Fibroblast of mammary gland (primary cell): Measurements from ENCODE around the gene MAPT.

Experiments
- DNase-seq: peaks from one replicate; pipeline ENCODE4 v3.0.0-alpha.2; 2010; ENCODE audit warnings: low read depth
- H3K4me3 ChIP-seq: 2 replicates; pipeline ENCODE4 v1.5.1; 2011; ENCODE audit warnings: low read depth, mild to moderate bottlenecking, low read length, moderate library complexity; ENCODE audit not compliant: control insufficient read depth
- TF ChIP-seq, protein P1 (sequence below): conservative IDR thresholded peaks from 2 replicates; pipeline ENCODE4 v1.5.1; 2011; ENCODE audit warnings: low read depth, low read length, inconsistent platforms; ENCODE audit not compliant: control insufficient read depth, insufficient read depth

The MAPT gene

DNA sequence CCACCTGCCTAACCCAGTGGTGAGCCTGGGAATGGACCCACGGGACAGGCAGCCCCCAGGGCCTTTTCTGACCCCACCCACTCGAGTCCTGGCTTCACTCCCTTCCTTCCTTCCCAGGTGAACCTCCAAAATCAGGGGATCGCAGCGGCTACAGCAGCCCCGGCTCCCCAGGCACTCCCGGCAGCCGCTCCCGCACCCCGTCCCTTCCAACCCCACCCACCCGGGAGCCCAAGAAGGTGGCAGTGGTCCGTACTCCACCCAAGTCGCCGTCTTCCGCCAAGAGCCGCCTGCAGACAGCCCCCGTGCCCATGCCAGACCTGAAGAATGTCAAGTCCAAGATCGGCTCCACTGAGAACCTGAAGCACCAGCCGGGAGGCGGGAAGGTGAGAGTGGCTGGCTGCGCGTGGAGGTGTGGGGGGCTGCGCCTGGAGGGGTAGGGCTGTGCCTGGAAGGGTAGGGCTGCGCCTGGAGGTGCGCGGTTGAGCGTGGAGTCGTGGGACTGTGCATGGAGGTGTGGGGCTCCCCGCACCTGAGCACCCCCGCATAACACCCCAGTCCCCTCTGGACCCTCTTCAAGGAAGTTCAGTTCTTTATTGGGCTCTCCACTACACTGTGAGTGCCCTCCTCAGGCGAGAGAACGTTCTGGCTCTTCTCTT is 102.1 kb downstream of the MAPT start:
- no peak overlapping the region for H3K4me3 ChIP-seq
- TF ChIP-seq, protein P1, sequence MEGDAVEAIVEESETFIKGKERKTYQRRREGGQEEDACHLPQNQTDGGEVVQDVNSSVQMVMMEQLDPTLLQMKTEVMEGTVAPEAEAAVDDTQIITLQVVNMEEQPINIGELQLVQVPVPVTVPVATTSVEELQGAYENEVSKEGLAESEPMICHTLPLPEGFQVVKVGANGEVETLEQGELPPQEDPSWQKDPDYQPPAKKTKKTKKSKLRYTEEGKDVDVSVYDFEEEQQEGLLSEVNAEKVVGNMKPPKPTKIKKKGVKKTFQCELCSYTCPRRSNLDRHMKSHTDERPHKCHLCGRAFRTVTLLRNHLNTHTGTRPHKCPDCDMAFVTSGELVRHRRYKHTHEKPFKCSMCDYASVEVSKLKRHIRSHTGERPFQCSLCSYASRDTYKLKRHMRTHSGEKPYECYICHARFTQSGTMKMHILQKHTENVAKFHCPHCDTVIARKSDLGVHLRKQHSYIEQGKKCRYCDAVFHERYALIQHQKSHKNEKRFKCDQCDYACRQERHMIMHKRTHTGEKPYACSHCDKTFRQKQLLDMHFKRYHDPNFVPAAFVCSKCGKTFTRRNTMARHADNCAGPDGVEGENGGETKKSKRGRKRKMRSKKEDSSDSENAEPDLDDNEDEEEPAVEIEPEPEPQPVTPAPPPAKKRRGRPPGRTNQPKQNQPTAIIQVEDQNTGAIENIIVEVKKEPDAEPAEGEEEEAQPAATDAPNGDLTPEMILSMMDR: no peak
- DNase-seq: no peak

DNA sequence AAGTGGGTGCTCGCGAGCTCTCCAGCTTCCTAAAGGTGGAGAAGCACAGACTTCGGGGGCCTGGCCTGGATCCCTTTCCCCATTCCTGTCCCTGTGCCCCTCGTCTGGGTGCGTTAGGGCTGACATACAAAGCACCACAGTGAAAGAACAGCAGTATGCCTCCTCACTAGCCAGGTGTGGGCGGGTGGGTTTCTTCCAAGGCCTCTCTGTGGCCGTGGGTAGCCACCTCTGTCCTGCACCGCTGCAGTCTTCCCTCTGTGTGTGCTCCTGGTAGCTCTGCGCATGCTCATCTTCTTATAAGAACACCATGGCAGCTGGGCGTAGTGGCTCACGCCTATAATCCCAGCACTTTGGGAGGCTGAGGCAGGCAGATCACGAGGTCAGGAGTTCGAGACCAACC is 102.8 kb downstream of the MAPT start:
- TF ChIP-seq, protein P1: no peak
- no peak overlapping the region for H3K4me3 ChIP-seq
- no peak for DNase-seq

DNA sequence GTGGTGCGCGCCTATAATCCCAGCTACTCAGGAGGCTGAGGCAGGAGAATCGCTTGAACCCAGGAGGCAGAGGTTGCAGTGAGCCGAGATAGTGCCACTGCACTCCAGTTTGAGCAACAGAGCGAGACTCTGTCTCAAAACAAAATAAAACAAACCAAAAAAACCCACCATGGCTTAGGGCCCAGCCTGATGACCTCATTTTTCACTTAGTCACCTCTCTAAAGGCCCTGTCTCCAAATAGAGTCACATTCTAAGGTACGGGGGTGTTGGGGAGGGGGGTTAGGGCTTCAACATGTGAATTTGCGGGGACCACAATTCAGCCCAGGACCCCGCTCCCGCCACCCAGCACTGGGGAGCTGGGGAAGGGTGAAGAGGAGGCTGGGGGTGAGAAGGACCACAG is 103.3 kb downstream of the MAPT start:
- H3K4me3 ChIP-seq: no peak overlapping the region
- peak; percentile 59 for DNase-seq
- TF ChIP-seq, protein P1: no peak

DNA sequence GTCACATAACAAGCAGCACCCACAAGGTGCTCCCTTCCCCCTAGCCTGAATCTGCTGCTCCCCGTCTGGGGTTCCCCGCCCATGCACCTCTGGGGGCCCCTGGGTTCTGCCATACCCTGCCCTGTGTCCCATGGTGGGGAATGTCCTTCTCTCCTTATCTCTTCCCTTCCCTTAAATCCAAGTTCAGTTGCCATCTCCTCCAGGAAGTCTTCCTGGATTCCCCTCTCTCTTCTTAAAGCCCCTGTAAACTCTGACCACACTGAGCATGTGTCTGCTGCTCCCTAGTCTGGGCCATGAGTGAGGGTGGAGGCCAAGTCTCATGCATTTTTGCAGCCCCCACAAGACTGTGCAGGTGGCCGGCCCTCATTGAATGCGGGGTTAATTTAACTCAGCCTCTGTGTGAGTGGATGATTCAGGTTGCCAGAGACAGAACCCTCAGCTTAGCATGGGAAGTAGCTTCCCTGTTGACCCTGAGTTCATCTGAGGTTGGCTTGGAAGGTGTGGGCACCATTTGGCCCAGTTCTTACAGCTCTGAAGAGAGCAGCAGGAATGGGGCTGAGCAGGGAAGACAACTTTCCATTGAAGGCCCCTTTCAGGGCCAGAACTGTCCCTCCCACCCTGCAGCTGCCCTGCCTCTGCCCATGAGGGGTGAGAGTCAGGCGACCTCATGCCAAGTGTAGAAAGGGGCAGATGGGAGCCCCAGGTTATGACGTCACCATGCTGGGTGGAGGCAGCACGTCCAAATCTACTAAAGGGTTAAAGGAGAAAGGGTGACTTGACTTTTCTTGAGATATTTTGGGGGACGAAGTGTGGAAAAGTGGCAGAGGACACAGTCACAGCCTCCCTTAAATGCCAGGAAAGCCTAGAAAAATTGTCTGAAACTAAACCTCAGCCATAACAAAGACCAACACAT is 104.9 kb downstream of the MAPT start, which contains the start of gene STH:
TSS of gene STH (plus strand) at position 264 of the 913 bp plus-strand sequence. CDS start at position 294, 30 bp downstream.
- no peak within 1 kb of the TSS for H3K4me3 ChIP-seq
- DNase-seq: no peak
- TF ChIP-seq, protein P1: no peak

DNA sequence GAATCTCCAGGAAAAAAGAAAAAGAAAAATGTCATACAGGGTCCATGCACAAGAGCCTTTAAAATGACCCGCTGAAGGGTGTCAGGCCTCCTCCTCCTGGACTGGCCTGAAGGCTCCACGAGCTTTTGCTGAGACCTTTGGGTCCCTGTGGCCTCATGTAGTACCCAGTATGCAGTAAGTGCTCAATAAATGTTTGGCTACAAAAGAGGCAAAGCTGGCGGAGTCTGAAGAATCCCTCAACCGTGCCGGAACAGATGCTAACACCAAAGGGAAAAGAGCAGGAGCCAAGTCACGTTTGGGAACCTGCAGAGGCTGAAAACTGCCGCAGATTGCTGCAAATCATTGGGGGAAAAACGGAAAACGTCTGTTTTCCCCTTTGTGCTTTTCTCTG is 105.5 kb downstream of the MAPT start:
- TF ChIP-seq, protein P1: no peak
- no peak overlapping the region for H3K4me3 ChIP-seq
- no peak for DNase-seq

DNA sequence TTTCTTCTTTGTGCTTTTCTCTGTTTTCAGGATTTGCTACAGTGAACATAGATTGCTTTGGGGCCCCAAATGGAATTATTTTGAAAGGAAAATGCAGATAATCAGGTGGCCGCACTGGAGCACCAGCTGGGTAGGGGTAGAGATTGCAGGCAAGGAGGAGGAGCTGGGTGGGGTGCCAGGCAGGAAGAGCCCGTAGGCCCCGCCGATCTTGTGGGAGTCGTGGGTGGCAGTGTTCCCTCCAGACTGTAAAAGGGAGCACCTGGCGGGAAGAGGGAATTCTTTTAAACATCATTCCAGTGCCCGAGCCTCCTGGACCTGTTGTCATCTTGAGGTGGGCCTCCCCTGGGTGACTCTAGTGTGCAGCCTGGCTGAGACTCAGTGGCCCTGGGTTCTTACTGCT is 105.9 kb downstream of the MAPT start:
- no peak for DNase-seq
- TF ChIP-seq, protein P1: no peak
- H3K4me3 ChIP-seq: no peak overlapping the region
